Activated CD8-positive, alpha-beta memory T cell treated with anti-CD3 and anti-CD28 coated beads for 4 hours (primary cell): Measurements from ENCODE around the gene ITGBL1.
"Not testable (repeated sequence)": the region's sequence is repeated elsewhere in the genome, so short reads cannot be mapped to it uniquely, and the experiment has no call there.

Experiments
- DNase-seq, 2 donors: peaks; one replicate each; pipeline ENCODE4 v3.0.0-alpha.2; 2020; ENCODE audit warnings: low read depth in 2 of 2

The ITGBL1 gene

GRCh38 chr13:101512650-101513049, 60.2 kb downstream of the ITGBL1 start:
- DNase-seq, result no peak

- DNase-seq, result no peak
Observed at GRCh38 chr13:101514100-101514499, 61.6 kb downstream of the ITGBL1 start.

- no peak for DNase-seq
Observed at GRCh38 chr13:101514695-101515275, 62.3 kb downstream of the ITGBL1 start.

GRCh38 chr13:101515504-101515903, 63.0 kb downstream of the ITGBL1 start:
- DNase-seq, result no peak

- no peak for DNase-seq
Observed at GRCh38 chr13:101516262-101516661, 63.8 kb downstream of the ITGBL1 start.

- DNase-seq, result no peak
Observed at GRCh38 chr13:101520672-101521071, 68.2 kb downstream of the ITGBL1 start.

- DNase-seq, result no peak
Observed at GRCh38 chr13:101521371-101521770, 68.9 kb downstream of the ITGBL1 start.

- DNase-seq, result no peak
Observed at GRCh38 chr13:101522607-101523006, 70.1 kb downstream of the ITGBL1 start.

GRCh38 chr13:101523154-101524131, 71.0 kb downstream of the ITGBL1 start:
- DNase-seq, result no peak

- DNase-seq, result no peak
Observed at GRCh38 chr13:101527130-101527529, 74.7 kb downstream of the ITGBL1 start.

GRCh38 chr13:101529422-101529821, 76.9 kb downstream of the ITGBL1 start:
- DNase-seq, result no peak

GRCh38 chr13:101530293-101530692, 77.8 kb downstream of the ITGBL1 start:
- no peak for DNase-seq

GRCh38 chr13:101535192-101535746, 82.8 kb downstream of the ITGBL1 start:
- no peak for DNase-seq

GRCh38 chr13:101536079-101536478, 83.6 kb downstream of the ITGBL1 start:
- no peak for DNase-seq

- DNase-seq, result not testable (repeated sequence)
Observed at GRCh38 chr13:101544544-101544943, 92.1 kb downstream of the ITGBL1 start.

GRCh38 chr13:101544979-101545378, 92.5 kb downstream of the ITGBL1 start:
- no peak for DNase-seq

GRCh38 chr13:101545521-101545920, 93.0 kb downstream of the ITGBL1 start:
- no peak for DNase-seq

GRCh38 chr13:101552286-101552685, 99.8 kb downstream of the ITGBL1 start:
- DNase-seq, result no peak

GRCh38 chr13:101552786-101553185, 100.3 kb downstream of the ITGBL1 start:
- no peak for DNase-seq

GRCh38 chr13:101554420-101555125, 102.1 kb downstream of the ITGBL1 start:
- no peak for DNase-seq

GRCh38 chr13:101555610-101556009, 103.1 kb downstream of the ITGBL1 start:
- no peak for DNase-seq

- no peak for DNase-seq
Observed at GRCh38 chr13:101556676-101557123, 104.2 kb downstream of the ITGBL1 start.
